Tibial artery (tissue), 4 donors: ENCODE results near the gene GSTA4.

ENCODE experiments used
- DNase-seq, 2 donors: peaks; one replicate each; pipeline ENCODE4 v3.0.0-alpha.2; 2019
- H3K27ac ChIP-seq, 2 donors: fragments of 200-600 bp; sonication (generic) in 1 of 2; 1 replicate in 1 of 2; 2 replicates in 1 of 2; pipeline ENCODE4 v1.5.1; 2018 to 2019; ENCODE audit warnings: mild to moderate bottlenecking in 1 of 2
- H3K27me3 ChIP-seq, 2 donors: fragments of 200-600 bp; sonication (generic) in 1 of 2; one replicate each; pipeline versions ENCODE4 v1.5.1 to v1.6.0; 2016 to 2019
- H3K36me3 ChIP-seq, 3 donors: fragments of 200-600 bp; sonication (generic) in 2 of 3; one replicate each; pipeline ENCODE4 v1.5.1; 2016 to 2019; ENCODE audit warnings: mild to moderate bottlenecking in 2 of 3
- H3K4me1 ChIP-seq, 4 donors: fragments of 200-600 bp; sonication (generic) in 2 of 4; 1 replicate in 3 of 4; 2 replicates in 1 of 4; pipeline ENCODE4 v1.5.1; 2016 to 2019
- H3K4me3 ChIP-seq, 2 donors: fragments of 200-600 bp; sonication (generic) in 1 of 2; 1 replicate in 1 of 2; 2 replicates in 1 of 2; pipeline ENCODE4 v1.5.1; 2018 to 2019; ENCODE audit warnings: mild to moderate bottlenecking in 2 of 2
- H3K9me3 ChIP-seq, 3 donors: fragments of 200-600 bp; sonication (generic) in 1 of 3; one replicate each; pipeline ENCODE4 v1.5.1; 2016 to 2019
- intact Hi-C: fragments of 100-400 bp; cut with DNase I; formaldehyde crosslinking; loops from one replicate; pipeline ENCODE4 v1.15.0; 2023; ENCODE audit warnings: low total_unique reads
- TF ChIP-seq, protein P1 (sequence below), 2 experiments: fragments of 200-600 bp in 1 of 2; fragments of 450-650 bp in 1 of 2; IDR thresholded peaks; one replicate each; pipeline ENCODE4 v1.5.1; 2017 to 2019; ENCODE audit warnings: antibody characterized with exemption in 2 of 2, mild to moderate bottlenecking in 1 of 2, moderate library complexity in 1 of 2

GSTA4 gene

DNA sequence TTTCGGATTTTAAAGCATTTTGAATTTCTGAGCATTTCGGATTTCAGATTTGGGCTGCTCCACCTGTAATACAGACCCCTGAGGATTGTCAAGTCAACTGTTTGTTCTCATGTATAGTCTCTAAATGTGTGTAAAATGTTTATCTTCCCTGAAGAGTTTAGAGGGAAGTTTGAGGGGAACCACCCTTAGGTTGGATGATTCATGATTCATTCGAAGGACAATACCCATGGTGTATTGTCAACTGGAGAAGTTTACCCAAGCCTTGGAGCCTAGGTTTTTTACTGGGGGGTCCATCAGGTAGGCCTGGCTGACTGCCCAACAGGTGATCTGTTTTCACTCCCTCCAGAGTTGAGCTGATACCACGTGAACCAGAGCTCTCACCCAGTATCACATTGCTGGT is 18.9 kb downstream of the GSTA4 start:
- peaks cover 0 to 5% (median 4%) of the 10 kb centered on the region in 3 donors for H3K36me3 ChIP-seq
- no peak overlapping the region for H3K27ac ChIP-seq
- H3K9me3 ChIP-seq = no peaks in the 10 kb centered on the region
- TF ChIP-seq, protein P1, sequence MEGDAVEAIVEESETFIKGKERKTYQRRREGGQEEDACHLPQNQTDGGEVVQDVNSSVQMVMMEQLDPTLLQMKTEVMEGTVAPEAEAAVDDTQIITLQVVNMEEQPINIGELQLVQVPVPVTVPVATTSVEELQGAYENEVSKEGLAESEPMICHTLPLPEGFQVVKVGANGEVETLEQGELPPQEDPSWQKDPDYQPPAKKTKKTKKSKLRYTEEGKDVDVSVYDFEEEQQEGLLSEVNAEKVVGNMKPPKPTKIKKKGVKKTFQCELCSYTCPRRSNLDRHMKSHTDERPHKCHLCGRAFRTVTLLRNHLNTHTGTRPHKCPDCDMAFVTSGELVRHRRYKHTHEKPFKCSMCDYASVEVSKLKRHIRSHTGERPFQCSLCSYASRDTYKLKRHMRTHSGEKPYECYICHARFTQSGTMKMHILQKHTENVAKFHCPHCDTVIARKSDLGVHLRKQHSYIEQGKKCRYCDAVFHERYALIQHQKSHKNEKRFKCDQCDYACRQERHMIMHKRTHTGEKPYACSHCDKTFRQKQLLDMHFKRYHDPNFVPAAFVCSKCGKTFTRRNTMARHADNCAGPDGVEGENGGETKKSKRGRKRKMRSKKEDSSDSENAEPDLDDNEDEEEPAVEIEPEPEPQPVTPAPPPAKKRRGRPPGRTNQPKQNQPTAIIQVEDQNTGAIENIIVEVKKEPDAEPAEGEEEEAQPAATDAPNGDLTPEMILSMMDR (IDR thresholded peaks at IDR 0.05) = no peak
- H3K4me1 ChIP-seq = no peaks in the 10 kb centered on the region
- H3K4me3 ChIP-seq = no peak overlapping the region
- H3K27me3 ChIP-seq = no peaks in the 10 kb centered on the region
- DNase-seq = no peak
- intact Hi-C loops = no loop called here

DNA sequence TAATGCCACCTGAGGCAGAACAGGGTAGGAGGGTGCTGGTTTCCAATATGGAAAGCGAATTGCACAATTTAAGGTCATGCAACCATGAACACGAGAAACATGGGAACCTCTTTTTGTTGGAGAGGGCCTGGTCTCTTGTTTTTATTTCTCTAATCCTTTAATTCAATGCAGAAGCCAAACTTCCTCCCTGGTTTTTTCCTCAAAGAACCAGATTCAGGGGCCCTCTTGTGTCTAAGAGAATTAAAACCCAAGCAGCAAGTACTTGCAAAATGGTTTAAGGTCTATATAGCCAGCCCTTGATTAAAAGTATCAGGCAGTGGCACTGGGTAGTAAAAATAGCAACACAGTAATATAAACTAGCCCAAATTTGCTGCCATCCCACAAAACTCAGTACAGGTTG is 19.5 kb downstream of the GSTA4 start:
- Histone ChIP-seq H3K27me3 (no peaks in the 10 kb centered on the region), H3K9me3 (no peaks in the 10 kb centered on the region), H3K36me3 (peaks cover 0 to 4% (median 0%) of the 10 kb centered on the region in 3 donors), H3K4me1 (no peaks in the 10 kb centered on the region), H3K27ac (no peak overlapping the region), H3K4me3 (no peak overlapping the region)
- no peak for DNase-seq
- TF ChIP-seq, protein P1 (IDR thresholded peaks at IDR 0.05) = no peak
- intact Hi-C loops = no loop called here

DNA sequence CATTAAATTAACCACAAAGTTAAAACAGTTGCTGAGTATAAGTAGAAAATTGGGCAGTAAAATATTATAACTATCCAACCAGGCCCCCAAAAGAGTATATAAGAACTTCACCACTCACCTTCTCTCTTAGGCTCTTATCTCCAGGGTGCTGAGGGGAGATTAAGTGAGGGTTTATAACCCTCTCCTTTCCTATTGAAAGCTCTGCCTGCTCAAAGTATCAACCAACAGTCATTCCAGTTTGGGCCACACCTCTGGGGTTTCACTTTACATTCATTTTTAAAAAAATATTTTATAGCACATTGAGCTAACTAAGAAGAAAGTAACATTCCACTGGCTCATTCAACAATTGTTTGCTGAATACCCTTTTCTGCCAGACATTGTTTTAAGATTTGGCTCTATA is 22.1 kb downstream of the GSTA4 start:
- Histone ChIP-seq H3K27me3 (no peaks in the 10 kb centered on the region), H3K4me3 (no peak overlapping the region), H3K36me3 (no peaks in the 10 kb centered on the region), H3K4me1 (no peaks in the 10 kb centered on the region), H3K9me3 (no peaks in the 10 kb centered on the region), H3K27ac (no peak overlapping the region)
- intact Hi-C loops = no loop called here
- TF ChIP-seq, protein P1 (IDR thresholded peaks at IDR 0.05) = no peak
- DNase-seq = no peak

DNA sequence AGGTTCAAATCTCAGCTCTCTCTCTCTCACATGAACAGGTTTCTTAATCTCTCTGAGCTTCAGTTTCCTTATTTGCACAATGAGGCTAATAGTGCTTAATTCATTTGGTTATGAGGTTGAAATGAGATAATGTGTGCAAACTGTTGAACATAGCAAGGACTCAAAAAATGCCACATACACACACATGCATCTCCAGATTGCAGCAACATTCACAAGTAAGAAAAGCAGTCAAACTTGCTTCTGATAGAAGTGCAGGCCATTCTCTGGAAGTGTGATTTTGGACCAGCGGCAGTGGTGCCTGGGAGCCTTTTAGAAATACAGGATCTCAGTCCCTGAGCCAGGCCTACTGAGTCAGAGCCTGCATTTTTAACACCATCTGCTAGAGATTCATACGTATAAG is 25.7 kb downstream of the GSTA4 start:
- Histone ChIP-seq H3K4me3 (no peak overlapping the region), H3K27ac (no peak overlapping the region), H3K4me1 (no peaks in the 10 kb centered on the region), H3K9me3 (no peaks in the 10 kb centered on the region), H3K27me3 (no peaks in the 10 kb centered on the region), H3K36me3 (no peaks in the 10 kb centered on the region)
- TF ChIP-seq, protein P1 (IDR thresholded peaks at IDR 0.05) = no peak
- no peak for DNase-seq
- intact Hi-C loops = no loop called here

DNA sequence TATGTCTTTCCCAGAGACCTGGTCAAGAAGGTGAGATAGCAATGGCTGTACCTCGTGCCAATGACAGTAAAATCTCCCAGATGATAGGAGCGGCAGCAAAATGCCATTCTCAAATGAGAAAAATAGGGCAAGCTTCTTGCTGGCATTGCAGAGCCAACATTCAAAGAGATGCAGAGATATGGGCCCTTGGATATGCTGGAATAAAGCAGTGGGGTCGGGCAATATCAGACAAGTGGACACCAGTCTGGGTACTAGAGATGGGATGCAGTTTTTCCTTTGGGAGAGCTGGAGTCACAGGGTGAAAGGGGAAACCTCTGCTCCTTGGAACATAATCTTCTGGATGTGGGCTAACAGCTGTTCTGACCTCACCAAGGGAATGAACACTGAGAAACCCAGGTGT is 29.0 kb downstream of the GSTA4 start:
- no peak overlapping the region for H3K27ac ChIP-seq
- TF ChIP-seq, protein P1 (IDR thresholded peaks at IDR 0.05) = no peak
- no peak overlapping the region for H3K4me3 ChIP-seq
- DNase-seq = no peak
- intact Hi-C loops = no loop called here
- no peaks in the 10 kb centered on the region for H3K4me1 ChIP-seq
- H3K36me3 ChIP-seq = no peaks in the 10 kb centered on the region
- H3K27me3 ChIP-seq = no peaks in the 10 kb centered on the region
- H3K9me3 ChIP-seq = no peaks in the 10 kb centered on the region

DNA sequence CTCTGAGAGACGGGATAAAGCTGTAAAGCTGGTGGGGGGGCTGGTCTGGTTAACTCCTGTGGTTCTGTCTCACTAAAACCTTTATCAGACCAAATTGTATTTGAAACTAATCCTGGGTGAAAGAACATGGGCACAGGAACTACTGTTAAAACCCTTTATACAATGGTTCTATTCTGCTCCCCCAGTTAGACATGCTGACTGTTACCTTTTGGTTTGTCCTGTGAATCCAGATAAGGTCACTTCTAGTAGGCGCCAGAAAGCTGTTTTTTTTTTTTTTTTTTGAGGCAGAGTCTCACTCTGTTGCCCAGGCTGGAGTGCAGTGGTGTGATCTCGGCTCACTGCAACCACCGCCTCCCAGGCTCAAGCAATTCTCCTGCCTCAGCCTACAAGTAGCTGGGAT is 29.7 kb downstream of the GSTA4 start:
- intact Hi-C loops = no loop called here
- H3K9me3 ChIP-seq = no peaks in the 10 kb centered on the region
- no peak overlapping the region for H3K4me3 ChIP-seq
- no peaks in the 10 kb centered on the region for H3K4me1 ChIP-seq
- H3K36me3 ChIP-seq = no peaks in the 10 kb centered on the region
- TF ChIP-seq, protein P1 (IDR thresholded peaks at IDR 0.05) = no peak
- H3K27ac ChIP-seq = no peak overlapping the region
- no peaks in the 10 kb centered on the region for H3K27me3 ChIP-seq
- no peak for DNase-seq
